Activated T-cell treated with anti-CD3 and anti-CD28 coated beads for 48 hours (primary cell): ENCODE data around the gene ICE1.
"Not testable (repeated sequence)": the region's sequence is repeated elsewhere in the genome, so short reads cannot be mapped to it uniquely, and the experiment has no call there.

Experiments used
- DNase-seq: peaks from one replicate; pipeline ENCODE4 v3.0.0-alpha.2; 2020; ENCODE audit warnings: low read depth

ICE1 gene

DNA sequence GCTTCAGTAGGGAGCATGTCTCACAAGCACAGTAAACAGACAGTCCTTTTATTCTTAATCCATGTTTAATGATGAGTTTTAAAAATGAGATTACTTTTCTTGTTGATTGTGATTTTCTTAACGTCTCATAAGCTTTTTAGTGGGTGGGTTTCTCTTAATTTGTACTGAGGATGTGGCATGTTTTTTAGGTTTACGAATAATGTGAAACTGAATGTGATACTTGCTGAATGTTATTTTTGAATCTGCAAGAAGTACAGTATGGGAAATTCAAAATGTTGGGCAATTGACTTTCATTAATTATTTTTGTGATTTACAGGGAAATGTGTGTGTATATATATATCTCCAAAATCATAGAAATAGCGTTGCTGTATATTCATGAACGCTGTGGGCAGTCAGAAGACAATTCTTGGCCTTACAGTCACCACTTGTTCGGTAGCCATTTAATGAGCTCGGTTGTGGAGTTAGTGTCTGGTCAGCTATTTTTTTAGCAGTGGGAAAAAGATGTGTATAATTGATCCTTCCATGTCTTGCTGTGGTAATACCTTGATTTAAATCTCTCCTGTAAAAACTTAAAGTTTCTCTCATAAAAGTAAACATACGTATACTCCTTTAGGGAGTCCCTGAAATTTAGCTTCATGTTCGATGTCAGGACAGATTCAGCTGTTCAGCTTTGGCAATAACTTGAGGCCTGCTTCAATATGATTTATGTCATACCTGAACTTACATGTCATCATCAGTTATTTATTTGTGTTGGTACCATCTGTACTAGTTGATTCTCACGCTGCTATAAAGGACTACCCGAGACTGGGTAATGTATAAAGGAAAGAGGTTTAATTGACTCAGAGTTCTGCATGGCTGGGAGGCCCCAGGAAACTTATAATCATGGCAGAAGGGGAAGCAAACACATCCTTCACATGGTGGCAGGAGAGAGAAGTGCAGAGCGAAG, 15.0 kb downstream of the ICE1 start:
- no peak for DNase-seq

DNA sequence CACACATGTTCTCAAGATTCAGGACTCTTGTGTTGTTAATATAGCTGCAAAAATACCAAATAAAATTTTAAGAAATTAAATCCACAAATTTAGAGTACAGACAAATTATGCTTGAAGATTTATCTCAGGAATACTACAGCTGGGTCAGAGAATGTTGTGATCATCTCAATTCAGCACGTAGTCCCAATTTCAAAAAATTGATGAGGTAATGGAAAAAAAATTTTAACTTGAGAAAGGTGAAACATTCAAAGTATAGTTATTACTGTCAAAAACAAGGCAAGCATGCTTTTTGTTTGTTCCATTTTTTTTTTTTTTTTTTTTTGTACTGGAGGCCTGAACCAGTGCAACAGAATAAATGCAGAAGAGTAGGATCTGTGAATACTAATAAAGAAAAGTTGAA, 29.4 kb downstream of the ICE1 start:
- no peak for DNase-seq

DNA sequence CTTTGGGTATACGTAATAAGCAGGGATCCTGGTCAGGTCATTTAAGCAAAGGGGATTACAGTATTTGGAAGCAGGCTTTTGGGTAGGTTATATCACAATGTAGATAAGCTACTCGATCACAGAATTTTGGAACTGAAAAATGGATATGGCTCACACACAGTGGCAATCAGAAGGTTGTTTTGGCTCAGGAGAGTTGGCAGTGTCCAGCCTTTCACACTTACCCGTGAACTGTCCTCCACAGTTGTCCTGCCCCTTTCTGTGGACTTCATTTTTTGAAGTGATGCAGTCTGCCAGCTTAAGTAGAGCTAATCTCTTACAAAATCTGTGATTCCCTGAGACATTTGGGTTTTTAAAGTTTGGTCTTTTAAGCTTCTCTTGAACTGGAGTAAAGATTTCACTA, 30.7 kb downstream of the ICE1 start:
- DNase-seq: no peak

DNA sequence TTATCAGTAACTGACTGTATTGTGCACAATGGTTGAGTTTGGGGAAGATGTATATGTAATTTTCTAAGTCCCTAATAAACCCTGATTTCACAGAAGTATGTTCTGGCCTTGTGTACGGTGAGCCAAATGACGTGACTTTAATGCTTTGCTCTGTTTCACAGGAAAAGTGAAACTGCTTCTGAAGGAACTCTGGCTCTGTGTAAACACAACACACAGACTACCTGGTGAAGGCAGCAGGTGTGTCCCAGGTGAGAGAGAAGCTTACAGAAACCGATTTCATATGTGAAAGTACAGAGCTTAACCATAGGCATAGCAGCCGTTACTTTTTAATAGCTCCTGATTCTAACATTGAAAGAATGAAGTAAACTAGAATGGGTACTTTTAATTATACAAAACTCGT, 31.9 kb downstream of the ICE1 start:
- no peak for DNase-seq

DNA sequence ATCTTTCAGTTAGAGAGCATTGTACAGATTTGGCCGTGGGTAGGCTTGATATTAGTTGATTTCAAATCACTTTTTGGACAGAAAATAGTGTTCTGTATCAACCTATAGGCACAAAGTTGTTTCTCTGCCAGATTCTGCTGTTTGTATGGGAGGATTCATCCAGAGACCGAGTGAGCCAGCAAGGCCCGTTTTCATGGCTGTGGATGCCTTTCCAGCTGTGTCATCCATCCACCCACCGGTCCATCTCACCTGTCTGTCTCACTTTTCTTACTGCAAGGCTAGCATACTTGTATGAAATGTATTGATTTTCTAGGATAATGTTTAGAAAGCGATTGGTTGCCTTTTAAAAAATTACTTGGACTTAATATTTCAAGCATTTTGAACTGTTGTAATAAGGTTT, 34.4 kb downstream of the ICE1 start:
- DNase-seq: no peak

DNA sequence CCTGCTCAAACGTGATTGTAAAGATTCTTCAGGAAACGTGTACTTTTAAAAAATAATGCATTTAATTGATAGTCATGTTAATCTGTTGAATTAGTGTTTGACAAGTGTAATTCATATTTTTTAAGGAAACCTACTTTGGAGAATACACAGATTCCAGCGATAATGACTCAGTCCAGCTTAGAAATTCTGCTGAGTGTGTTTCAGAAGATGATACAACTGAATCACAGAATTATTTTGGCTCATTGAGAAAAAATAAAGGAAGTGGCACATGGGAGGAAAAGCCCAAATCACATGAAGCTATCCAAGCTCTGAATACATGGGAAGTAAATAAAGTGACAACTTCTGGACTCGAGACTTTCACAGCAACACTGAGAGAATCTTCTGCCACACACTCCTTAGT, 37.8 kb downstream of the ICE1 start:
- DNase-seq: no peak

DNA sequence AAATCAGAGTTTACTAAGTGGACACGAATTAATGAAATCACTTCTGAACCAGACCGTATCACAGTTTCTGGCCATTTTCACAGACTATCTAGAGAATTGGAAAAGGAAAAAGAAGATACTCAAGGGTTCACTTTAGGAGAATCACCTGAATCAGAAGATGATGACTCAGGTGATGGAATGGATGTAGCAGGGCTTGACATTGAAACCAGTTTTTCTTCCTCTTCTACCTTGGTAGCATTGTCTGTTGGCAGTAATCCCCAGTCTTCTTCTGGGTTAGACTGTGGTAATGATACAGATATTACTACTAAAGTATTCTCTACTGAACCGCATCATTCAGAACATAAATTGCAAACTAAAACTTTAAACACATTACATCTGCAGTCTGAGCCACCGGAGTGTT, 38.5 kb downstream of the ICE1 start:
- DNase-seq: no peak

DNA sequence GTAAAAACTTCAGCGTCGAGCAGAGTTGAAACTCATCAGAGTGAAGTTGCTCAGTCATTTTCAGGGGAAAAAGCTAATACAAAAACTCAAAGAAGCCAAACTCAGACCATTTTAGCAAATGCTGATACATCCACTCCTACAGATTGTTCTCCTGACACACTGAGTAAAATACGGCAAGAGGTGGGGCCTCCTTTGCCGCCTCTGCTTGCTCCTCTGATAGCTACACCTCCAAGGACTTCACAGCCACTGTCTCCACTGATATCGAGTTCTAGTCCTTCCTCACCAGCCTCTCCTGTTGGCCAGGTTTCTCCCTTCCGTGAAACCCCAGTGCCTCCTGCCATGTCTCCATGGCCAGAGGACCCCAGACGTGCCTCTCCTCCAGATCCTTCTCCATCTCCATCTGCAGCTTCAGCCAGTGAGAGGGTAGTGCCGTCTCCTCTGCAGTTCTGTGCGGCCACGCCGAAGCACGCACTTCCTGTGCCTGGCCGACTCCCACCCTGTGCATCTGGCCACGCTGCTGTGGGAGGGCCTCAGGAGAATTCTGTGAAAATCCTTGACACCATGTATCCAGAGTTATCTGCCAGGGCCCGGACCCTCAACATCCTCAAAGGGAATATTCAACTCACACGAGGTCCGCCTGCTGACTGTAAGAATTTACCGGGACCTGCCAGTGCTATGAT, 41.7 kb downstream of the ICE1 start:
- no peak for DNase-seq

DNA sequence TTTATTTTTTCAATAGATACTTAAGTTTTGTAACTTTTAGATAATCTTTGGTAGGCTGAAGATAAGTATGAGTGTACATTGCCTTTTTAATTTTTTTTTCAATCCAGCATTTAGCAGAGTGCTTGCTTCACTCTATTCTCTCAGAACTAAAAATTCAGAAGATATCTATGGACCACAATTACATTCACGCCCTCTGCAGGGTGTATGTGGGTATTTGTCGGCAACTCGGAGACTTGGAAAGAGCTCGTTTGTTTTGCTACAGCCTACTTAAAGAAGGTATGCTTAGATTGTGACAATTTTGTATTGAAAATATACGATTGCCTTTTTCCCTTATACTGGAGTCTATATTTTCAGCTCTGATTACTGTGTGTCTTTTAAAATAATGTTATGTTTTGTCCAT, 43.8 kb downstream of the ICE1 start:
- no peak for DNase-seq

DNA sequence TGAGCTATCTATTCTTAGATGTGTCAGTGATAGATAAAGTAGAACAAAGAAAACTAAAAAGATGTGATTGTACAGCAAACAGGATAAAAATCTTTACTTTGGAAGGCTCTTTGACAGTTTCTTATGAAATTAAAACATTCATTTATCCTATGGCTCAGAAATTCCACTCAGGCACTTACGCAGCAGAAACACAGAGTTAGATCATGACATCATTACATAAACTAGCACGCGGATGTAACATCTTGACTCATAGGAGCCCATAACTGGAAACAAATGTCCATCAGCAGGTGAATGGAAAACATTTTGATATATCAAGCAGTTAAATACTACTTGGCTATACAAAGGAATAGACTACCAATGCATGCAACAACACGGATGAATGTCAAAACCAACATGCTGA, 45.3 kb downstream of the ICE1 start:
- no peak for DNase-seq

DNA sequence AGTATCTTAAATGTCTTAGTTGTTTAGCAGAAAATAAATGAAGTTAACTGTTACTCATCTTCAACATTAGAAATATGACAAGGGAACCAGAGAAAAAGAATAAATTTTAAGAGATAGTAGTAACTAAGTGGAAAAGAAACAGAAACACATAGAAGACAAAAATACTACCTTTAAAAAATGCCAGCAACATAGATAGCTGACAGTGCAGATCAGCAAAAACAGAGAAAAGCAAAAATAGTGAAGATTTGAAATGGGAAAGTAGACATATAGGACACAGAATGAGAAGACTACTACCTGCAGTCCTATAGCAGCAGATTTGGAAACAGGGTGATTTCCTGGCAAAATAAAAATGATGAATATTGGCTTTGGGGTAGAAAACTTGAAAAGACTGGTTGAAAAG, 48.5 kb downstream of the ICE1 start:
- no peak for DNase-seq

DNA sequence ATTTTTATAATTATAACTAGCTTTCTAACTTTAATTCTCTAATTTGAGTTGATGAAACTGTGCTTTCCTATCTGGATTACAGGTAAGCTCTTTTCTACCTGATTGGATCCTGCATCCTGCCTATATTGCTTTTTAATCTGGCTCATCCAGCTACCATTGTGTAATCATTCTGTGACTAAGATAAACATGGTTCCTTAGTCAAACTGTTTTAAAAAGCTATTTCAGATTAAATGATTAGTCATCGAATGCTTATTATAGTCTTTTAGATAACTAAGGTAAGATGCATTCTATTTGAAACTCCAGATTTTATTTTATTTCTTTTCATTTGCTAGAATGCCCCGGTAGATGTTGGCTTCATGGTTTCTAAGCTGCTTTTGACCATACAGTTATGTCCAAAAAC, 50.7 kb downstream of the ICE1 start:
- DNase-seq: no peak

DNA sequence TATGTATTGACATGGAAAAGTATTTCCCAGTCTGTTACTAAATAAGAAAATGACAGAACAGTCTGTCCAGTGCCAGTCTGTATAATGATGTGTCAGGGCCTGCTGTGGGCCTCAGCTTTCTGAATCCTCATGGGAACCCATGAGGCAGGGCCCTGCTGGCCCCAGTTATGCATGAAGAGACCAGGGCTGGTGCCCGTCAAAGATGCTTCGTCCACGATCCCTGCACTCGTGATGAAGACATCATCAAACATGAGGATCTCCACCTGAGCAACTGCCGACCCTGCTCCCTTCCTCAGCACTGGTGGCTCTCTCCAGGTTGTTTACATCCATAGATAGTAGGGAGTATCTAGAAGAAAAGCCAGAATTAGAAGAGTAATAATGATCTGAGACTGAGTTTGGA, 52.5 kb downstream of the ICE1 start:
- no peak for DNase-seq

DNA sequence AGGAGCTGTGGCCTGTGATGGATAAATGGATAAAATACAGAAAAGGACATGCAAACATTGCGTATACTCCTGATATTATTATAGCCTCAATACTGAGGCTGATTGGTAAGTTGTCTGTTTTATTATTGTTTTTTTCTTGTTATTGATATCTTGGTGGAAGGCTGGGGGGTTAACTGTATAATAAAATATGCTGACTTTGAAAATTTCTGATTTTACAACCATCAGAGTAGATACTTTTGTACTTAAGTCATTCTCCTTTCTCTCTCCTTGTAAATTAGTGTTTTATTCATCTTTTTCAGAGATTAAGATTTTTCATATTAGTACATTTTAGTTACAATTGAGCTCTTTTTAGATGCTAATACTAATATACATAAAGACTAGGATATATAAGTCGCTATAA, 53.5 kb downstream of the ICE1 start:
- DNase-seq: no peak

DNA sequence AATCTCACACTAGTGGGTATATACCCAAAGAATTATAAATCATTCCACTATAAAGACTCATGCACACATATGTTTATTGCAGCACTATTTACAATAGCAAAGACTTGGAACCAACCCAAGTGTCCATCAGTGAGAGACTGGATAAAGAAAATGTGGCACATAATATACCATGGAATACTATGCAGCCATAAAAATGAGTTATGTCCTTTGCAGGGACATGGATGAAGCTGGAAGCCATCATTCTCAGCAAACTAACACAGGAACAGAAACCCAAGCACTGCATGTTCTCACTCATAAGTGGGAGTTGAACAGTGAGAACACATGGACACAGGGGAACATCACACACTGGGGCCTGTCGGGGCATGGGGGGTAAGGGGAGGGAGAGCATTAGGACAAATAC, 57.1 kb downstream of the ICE1 start:
- not testable (repeated sequence) for DNase-seq

DNA sequence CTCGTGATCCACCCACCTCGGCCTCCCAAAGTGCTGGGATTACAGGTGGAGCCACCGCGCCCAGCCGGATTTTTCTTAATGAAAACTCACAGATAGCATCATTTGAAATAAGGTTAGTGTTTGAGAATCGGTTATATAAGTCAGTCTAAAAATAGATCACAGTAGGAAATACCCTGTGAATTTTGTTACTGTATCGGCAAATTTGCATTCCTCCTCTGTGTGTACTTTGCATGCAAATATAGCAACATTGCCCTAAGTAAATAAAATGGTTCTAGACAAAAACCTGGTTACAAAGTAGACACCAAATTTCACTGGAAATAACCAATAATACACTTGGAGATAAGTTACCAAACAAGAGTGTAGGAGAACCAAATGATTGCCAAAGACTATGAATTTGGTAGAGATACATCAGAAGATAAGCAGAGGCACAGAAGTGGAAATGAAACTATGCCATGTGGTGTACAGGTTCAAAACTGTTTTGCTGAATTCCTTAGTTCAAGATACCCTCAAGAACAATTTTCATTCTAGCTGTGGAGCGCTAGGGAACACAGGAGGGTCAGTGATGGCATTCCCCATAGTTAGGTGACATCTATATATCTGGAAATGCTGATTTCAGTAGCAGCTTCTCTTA, 58.1 kb downstream of the ICE1 start:
- DNase-seq: no peak

DNA sequence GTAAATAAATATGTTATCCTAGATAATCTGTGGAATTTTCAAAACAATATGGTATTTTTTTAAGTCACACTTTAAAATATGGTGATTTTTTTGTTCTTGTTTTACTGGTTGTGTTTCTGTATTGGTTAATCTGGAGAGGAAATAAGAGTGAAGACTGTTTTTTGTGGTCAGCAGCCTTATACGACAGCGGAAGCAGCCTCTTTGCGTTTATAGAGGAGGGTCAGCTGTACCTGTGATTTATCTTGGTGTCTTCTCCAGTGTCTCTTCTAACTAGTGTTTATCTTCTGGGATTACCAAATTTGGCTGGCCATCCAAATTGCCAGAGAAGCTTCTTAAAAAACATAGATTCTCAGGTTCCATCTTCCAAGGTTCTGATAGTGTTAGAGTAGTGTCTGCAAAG, 58.7 kb downstream of the ICE1 start:
- no peak for DNase-seq

DNA sequence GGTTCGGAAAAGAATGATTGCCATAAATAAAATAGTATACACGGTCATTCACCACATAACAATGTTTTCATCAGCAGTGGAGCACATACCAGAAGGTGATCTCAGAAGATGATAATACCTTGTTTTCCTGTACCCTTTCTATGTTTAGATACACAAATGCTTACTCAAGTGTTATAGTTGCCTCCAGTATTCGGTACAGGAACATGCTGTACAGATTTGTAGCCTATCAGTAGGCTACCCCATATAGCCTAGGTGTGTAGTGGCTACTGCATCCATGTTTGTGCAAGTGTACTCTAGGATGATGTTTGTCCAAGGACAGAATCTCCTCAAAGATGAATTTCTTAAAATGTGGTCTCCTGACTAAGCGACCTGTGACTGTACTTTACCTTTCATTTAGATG, 59.2 kb downstream of the ICE1 start:
- no peak for DNase-seq

DNA sequence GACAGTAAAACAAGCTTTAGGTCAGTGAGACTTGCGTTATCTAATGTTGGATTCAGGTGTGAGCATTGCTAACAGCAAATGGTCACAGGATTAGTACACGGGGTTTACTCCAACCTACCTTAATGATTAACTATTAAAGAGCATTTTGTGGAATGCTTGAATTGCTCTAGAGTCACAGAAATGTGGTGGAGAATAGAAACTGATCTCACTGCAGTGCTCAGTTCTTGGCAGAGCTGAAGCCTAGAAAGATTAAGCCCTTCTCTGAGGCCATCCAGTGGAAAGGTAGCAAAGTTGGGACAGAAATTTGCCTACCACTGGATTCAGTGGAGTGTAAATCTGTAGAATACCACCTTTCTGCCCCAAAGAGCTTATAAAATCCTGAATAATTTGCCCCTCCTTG, 60.9 kb downstream of the ICE1 start:
- DNase-seq: no peak

DNA sequence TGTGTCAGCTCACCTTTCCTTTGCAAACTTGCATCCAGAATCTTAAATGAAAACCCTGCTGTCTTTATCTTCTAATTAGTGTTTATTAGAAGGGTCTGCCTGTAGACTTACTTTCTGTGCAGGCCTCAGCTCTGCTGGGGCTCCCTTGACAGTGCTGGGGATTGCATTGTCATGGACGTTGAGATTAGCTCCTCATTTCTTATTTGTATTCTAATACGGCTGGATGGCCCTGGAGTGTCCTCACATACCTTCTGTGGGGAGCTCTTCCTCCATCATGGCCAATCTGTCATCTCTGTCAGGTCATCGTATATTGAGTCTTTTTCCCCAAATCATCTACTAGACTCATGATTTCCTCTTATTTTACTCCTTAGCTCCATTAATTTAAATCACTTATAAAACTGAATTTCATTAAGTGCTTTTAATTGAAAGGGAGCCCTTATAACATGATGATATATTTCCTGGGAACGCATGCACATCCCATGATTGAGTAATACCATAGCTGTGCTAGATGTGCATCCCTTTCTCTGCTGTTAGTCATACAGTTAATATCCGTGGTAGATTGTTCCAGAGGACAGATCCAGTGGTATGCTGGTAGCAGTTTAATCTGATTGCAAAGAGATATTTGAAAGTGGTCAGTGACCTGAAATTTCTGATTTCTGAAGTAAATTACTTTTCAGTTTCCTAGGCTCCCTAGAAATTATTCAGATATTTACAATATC, 61.6 kb downstream of the ICE1 start:
- no peak for DNase-seq

DNA sequence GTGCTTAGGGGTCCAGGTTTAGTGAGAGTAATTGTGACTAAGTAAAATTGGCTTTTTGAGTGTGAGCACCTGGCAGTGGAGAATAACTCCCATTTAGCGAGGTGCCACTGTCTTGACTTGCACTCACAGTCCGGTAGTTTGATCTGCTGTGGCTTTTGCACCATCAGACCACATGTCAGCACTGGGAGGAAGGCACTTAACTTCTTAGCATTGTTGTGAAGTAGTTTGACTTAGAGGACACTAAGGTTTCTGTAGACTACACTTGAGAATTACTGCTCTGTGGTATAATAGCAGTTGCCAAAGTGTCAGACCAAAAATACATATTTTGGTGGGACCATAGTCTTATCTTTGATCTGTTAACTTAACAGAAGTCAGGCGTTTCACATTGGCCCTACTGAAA, 63.6 kb downstream of the ICE1 start:
- no peak for DNase-seq

DNA sequence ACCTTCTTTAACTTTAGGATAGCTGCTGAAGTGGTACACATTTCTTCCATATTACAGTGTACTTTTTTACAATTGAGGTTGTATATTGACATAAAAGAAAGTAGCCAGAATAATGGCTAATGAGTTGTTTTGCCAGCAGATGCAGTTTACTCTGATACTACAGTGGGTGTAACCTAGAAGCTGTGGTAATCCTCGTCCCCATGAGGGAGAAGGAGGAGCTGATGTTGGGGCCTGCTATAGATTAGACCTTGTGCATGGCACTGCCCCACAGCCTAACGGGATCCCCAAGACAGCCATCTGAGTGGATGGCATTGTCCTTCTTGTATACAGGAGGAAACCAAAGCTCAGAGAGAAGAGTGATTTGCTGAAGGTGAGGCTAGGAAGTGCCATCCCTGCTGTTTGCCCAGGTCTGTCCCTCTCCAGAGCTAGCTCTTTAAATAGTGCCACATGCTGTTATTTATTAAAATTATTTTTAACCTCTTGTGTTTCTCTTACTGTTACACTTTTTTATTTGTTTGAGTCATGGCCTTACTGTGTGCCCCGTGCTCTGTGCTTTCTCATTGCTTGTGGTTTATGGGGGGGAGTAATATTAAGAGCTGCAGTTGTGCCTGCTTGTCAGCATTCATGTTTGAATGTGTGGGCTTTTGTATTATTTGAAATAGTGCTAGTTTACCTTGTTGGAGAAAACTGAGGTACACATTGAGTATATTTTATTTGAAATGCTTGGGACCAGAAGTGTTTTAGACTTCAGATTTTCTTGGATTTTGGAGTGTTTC, 65.3 kb downstream of the ICE1 start:
- no peak for DNase-seq
